Panc1 (cell line): ENCODE measurements around the gene SLC6A1. TPM values are rescaled to one million over a fixed set of nuclear protein-coding genes. Genes with fewer than 3 reads are reported as not detected.

Experiments
- ATAC-seq: fragments of 200-7000 bp; cut with Tn5 transposase; 2 replicates; pipeline ENCODE4 v1.9.1; 2020; ENCODE audit warnings: mild to moderate bottlenecking, moderate library complexity
- BruUV-seq: library from RNA; stranded (reverse); fragments of 400-500 nt; replicated peaks from 2 replicates; lab custom pipeline; 2021; lab: Mats Ljungman, UMichigan
- CTCF ChIA-PET: fragments of 300-600 bp; sonication (Branson Sonifier 250); formaldehyde crosslinking; loops from one replicate; lab custom pipeline; 2022; ENCODE audit warnings: antibody characterized with exemption; lab: Charles Lee
- POLR2A ChIA-PET: fragments of 300-600 bp; sonication (Branson Sonifier 250); formaldehyde crosslinking; loops from one replicate; lab custom pipeline; 2022; ENCODE audit warnings: antibody characterized with exemption; lab: Charles Lee
- DNase-seq: peaks from one replicate; pipeline ENCODE4 v3.0.0-alpha.2; 2010; ENCODE audit warnings: low read depth, low spot score
- H3K27ac ChIP-seq: 2 replicates; pipeline ENCODE4 v1.5.1; 2011; ENCODE audit warnings: mild to moderate bottlenecking, low read length, inconsistent platforms
- H3K27me3 ChIP-seq: fragments of 200-500 bp; sonication (Bioruptor generic); 2 replicates; pipeline ENCODE4 v1.6.0; 2014; ENCODE audit warnings: low read length, inconsistent platforms; ENCODE audit not compliant: control insufficient read depth, insufficient read depth
- H3K36me3 ChIP-seq: fragments of 200-500 bp; sonication (Bioruptor generic); 2 replicates; pipeline ENCODE4 v1.5.1; 2014; ENCODE audit warnings: inconsistent platforms, mild to moderate bottlenecking, low read length, moderate library complexity; ENCODE audit not compliant: control insufficient read depth, insufficient read depth
- H3K4me1 ChIP-seq: 2 replicates; pipeline ENCODE4 v1.5.1; 2011; ENCODE audit warnings: inconsistent platforms, mild to moderate bottlenecking, low read length, moderate library complexity; ENCODE audit not compliant: control insufficient read depth, insufficient read depth
- H3K4me3 ChIP-seq, 2 experiments: 2 replicates each; pipeline ENCODE4 v1.5.1; 2011 to 2012; ENCODE audit warnings: low read depth in 2 of 2, low read length in 2 of 2, mild to moderate bottlenecking in 2 of 2, inconsistent platforms in 1 of 2, moderate library complexity in 1 of 2
- H3K9me3 ChIP-seq: fragments of 200-500 bp; sonication (Bioruptor generic); 2 replicates; pipeline ENCODE4 v1.5.1; 2014; ENCODE audit warnings: low read depth, mild to moderate bottlenecking, inconsistent platforms, low read length, moderate library complexity; ENCODE audit not compliant: control insufficient read depth, insufficient read depth
- CTCF ChIP-seq: fragments of 450-650 bp; IDR thresholded peaks from 2 replicates; pipeline ENCODE4 v1.5.1; 2017; ENCODE audit warnings: mild to moderate bottlenecking
- POLR2AphosphoS5 ChIP-seq: IDR thresholded peaks from 2 replicates; pipeline ENCODE4 v1.6.1; 2012; ENCODE audit warnings: mild to moderate bottlenecking, low read depth, low read length, moderate library complexity
- REST ChIP-seq, 2 experiments: IDR thresholded peaks; 2 replicates each; pipeline ENCODE4 v1.6.1; 2011 to 2012; ENCODE audit warnings: low read depth in 2 of 2, control low read depth in 1 of 2, low read length in 1 of 2, mild to moderate bottlenecking in 1 of 2, moderate library complexity in 1 of 2; ENCODE audit not compliant: insufficient read depth in 1 of 2
- SIN3A ChIP-seq: IDR thresholded peaks from 2 replicates; pipeline ENCODE4 v1.6.1; 2012; ENCODE audit warnings: low read depth, mild to moderate bottlenecking, low read length, moderate library complexity, borderline replicate concordance; ENCODE audit not compliant: insufficient read depth
- TCF7L2 ChIP-seq: IDR thresholded peaks from 2 replicates; pipeline ENCODE4 v1.6.1; 2011; ENCODE audit warnings: mild to moderate bottlenecking, low read depth, low read length, inconsistent platforms
- in situ Hi-C: cut with HindIII; loops from 2 replicates; pipeline ENCODE4 v1.10.0; 2016; ENCODE audit warnings: low sequenced_read_pairs, low pct_unique_long_range_greater_than_20kb
- intact Hi-C: fragments of 100-400 bp; cut with micrococcal nuclease; formaldehyde crosslinking; loops from one replicate; pipeline ENCODE4 v1.10.0; 2022; ENCODE audit not compliant: unreplicated experiment
- total RNA-seq: library from RNA; stranded (reverse); gene quantifications from one replicate; pipeline ENCODE4 v1.2.1, GENCODE V29; 2021; ENCODE audit not compliant: unreplicated experiment

Gene SLC6A1
- total RNA-seq, 1 experiment from 2014 or later, result not detected

GRCh38 chr3:11005686-11006256 lies 13.2 kb downstream of the SLC6A1 start:
- H3K27me3 ChIP-seq, result peaks cover 5% of the 10 kb centered on the region; the same call in 1 of the 2 replicates
- no peak overlapping the region for H3K4me3 ChIP-seq
- H3K4me1 ChIP-seq, result no peaks in the 10 kb centered on the region
- H3K27ac ChIP-seq, result no peak overlapping the region
- no peaks in the 10 kb centered on the region for H3K36me3 ChIP-seq
- POLR2A ChIA-PET, result no interaction called here
- TF ChIP-seq REST (IDR thresholded peaks at IDR 0.05; ENCODE audit: insufficient read depth in 1 of 2, low read depth in 2 of 2, low read length in 1 of 2) (no peak), CTCF (no peak), SIN3A (no peak), POLR2AphosphoS5 (no peak), TCF7L2 (no peak)
- CTCF ChIA-PET, result no interaction called here
- in situ Hi-C loops (no loop called here), intact Hi-C loops (no loop called here)
- BruUV-seq, result no TSS peak
- DNase-seq (no peak), ATAC-seq (no peak)
- no peaks in the 10 kb centered on the region for H3K9me3 ChIP-seq

GRCh38 chr3:11006986-11007933 lies 14.7 kb downstream of the SLC6A1 start:
- in situ Hi-C loops (no loop called here), intact Hi-C loops (no loop called here)
- peaks cover 2% of the 10 kb centered on the region; the same call in 1 of the 2 replicates for H3K27me3 ChIP-seq
- no peaks in the 10 kb centered on the region for H3K36me3 ChIP-seq
- H3K4me1 ChIP-seq, result no peaks in the 10 kb centered on the region
- no peak for DNase-seq
- no peak for ATAC-seq
- TF ChIP-seq CTCF (no peak), SIN3A (no peak), TCF7L2 (no peak), POLR2AphosphoS5 (no peak), REST (IDR thresholded peaks at IDR 0.05; ENCODE audit: insufficient read depth in 1 of 2, low read depth in 2 of 2, low read length in 1 of 2) (no peak)
- no TSS peak for BruUV-seq
- ChIA-PET CTCF (interaction anchor here (1.0 kb wide), 1 partner anchor 21 kb away, joined by 4 read pairs; no protein-coding TSS in a partner anchor), POLR2A (no interaction called here)
- no peaks in the 10 kb centered on the region for H3K9me3 ChIP-seq
- no peak overlapping the region for H3K27ac ChIP-seq
- no peak overlapping the region for H3K4me3 ChIP-seq
